CD4-positive, CD25-positive, alpha-beta regulatory T cell (primary cell): ENCODE data around the gene ELL. TPM values are rescaled to one million over a fixed set of nuclear protein-coding genes. Genes with fewer than 3 reads are reported as not detected.

Experiments
- ATAC-seq, 2 donors: fragments of 150-1000 bp; cut with Tn5 transposase; one replicate each; pipeline ENCODE4 v1.10.0; 2021; ENCODE audit warnings: low read depth in 2 of 2, moderate number of reproducible peaks in 2 of 2, moderate library complexity in 1 of 2
- DNase-seq, 3 donors: peaks; one replicate each; pipeline versions ENCODE4 v3.0.0 to v3.0.0-alpha.2; 2012 to 2022; ENCODE audit warnings: mixed read lengths in 1 of 3
- H3K27ac ChIP-seq: one replicate; pipeline ENCODE4 v1.7.0; 2013; ENCODE audit warnings: mild to moderate bottlenecking, low read length; ENCODE audit not compliant: insufficient read depth, poor library complexity, severe bottlenecking
- H3K27me3 ChIP-seq: one replicate; pipeline ENCODE4 v1.7.0; 2013; ENCODE audit warnings: low read length; ENCODE audit not compliant: control insufficient read depth, insufficient read depth
- H3K36me3 ChIP-seq: one replicate; pipeline ENCODE4 v1.7.0; 2013; ENCODE audit warnings: mild to moderate bottlenecking, low read length, moderate library complexity; ENCODE audit not compliant: control insufficient read depth, insufficient read depth
- H3K4me1 ChIP-seq: 2 replicates; pipeline ENCODE4 v1.7.0; 2013; ENCODE audit warnings: mild to moderate bottlenecking, low read length; ENCODE audit not compliant: insufficient read depth, control insufficient read depth, poor library complexity, severe bottlenecking
- H3K4me3 ChIP-seq: one replicate; pipeline ENCODE4 v1.7.0; 2013; ENCODE audit warnings: low read depth, mild to moderate bottlenecking, low read length, moderate library complexity
- H3K9me3 ChIP-seq, 2 experiments: 1 replicate in 1 of 2; 2 replicates in 1 of 2; pipeline ENCODE4 v1.7.0; 2013; ENCODE audit warnings: low read length in 2 of 2, mild to moderate bottlenecking in 1 of 2, moderate library complexity in 1 of 2; ENCODE audit not compliant: control insufficient read depth in 2 of 2
- H3K27ac Mint-ChIP-seq, 3 donors: one replicate each; pipeline ENCODE4 v1.8.0; 2020 to 2022; ENCODE audit warnings: mild to moderate bottlenecking in 3 of 3, mixed read lengths in 3 of 3, moderate library complexity in 2 of 3
- H3K27me3 Mint-ChIP-seq: one replicate; pipeline ENCODE4 v1.8.0; 2022; ENCODE audit warnings: mild to moderate bottlenecking, mixed read lengths
- H3K36me3 Mint-ChIP-seq: one replicate; pipeline ENCODE4 v1.8.0; 2020; ENCODE audit warnings: mixed read lengths
- H3K4me1 Mint-ChIP-seq, 4 donors: one replicate each; pipeline ENCODE4 v1.8.0; 2020 to 2022; ENCODE audit warnings: mixed read lengths in 4 of 4, mild to moderate bottlenecking in 1 of 4
- H3K4me3 Mint-ChIP-seq, 4 donors: one replicate each; pipeline ENCODE4 v1.8.0; 2020 to 2022; ENCODE audit warnings: mild to moderate bottlenecking in 4 of 4, mixed read lengths in 4 of 4, moderate library complexity in 3 of 4
- H3K9me3 Mint-ChIP-seq, 7 donors: one replicate each; pipeline ENCODE4 v1.8.0; 2020 to 2022; ENCODE audit warnings: mixed read lengths in 7 of 7, mild to moderate bottlenecking in 3 of 7, moderate library complexity in 2 of 7
- polyA plus RNA-seq, 4 donors: library from polyadenylated mRNA; unstranded; fragments of 300-500 nt; fragmentation: Illumina TruSeq; gene quantifications; one replicate each; pipeline ENCODE4 v1.2.3, GENCODE V29; 2021
- total RNA-seq: library from RNA; stranded (reverse); gene quantifications from one replicate; pipeline ENCODE4 v1.2.3, GENCODE V29; 2022

Gene ELL
- total and polyA plus RNA-seq, 5 donors from 2014 or later, result 7.7 to 53.6 (median 10.0) TPM

GRCh38 chr19:18481505-18482222, 40.2 kb downstream of the ELL start:
- Histone ChIP-seq H3K4me1 (peaks cover 43% of the 10 kb centered on the region), H3K27ac (no peak overlapping the region), H3K27me3 (no peaks in the 10 kb centered on the region), H3K36me3 (no peaks in the 10 kb centered on the region), H3K4me3 (no peak overlapping the region), H3K9me3 (no peaks in the 10 kb centered on the region)
- DNase-seq (no peak), ATAC-seq (no peak)
- peaks cover 0 to 1% (median 0%) of the 10 kb centered on the region in 7 donors for H3K9me3 Mint-ChIP-seq
- H3K27me3 Mint-ChIP-seq, result no peaks in the 10 kb centered on the region
- peaks cover 7% of the 10 kb centered on the region for H3K36me3 Mint-ChIP-seq
- no peak overlapping the region for H3K4me3 Mint-ChIP-seq
- no peak overlapping the region for H3K27ac Mint-ChIP-seq
- H3K4me1 Mint-ChIP-seq, result peaks cover 0 to 78% (median 47%) of the 10 kb centered on the region in 4 donors

- H3K27ac Mint-ChIP-seq, result peak overlapping the region; percentile 5 to 94 (median 81)
- peaks cover 8% of the 10 kb centered on the region for H3K36me3 Mint-ChIP-seq
- DNase-seq (no peak), ATAC-seq (no peak)
- Histone ChIP-seq H3K4me3 (no peak overlapping the region), H3K4me1 (peaks cover 49% of the 10 kb centered on the region), H3K9me3 (no peaks in the 10 kb centered on the region), H3K27me3 (no peaks in the 10 kb centered on the region), H3K27ac (no peak overlapping the region), H3K36me3 (no peaks in the 10 kb centered on the region)
- peaks cover 5 to 82% (median 52%) of the 10 kb centered on the region in 4 donors for H3K4me1 Mint-ChIP-seq
- peaks cover 0 to 1% (median 0%) of the 10 kb centered on the region in 7 donors for H3K9me3 Mint-ChIP-seq
- H3K27me3 Mint-ChIP-seq, result no peaks in the 10 kb centered on the region
- H3K4me3 Mint-ChIP-seq, result peak overlapping the region in 2 of 4 donors; percentile 29 to 71
Measured at GRCh38 chr19:18480006-18480691, 41.7 kb downstream of the ELL start.

- H3K9me3 Mint-ChIP-seq, result peaks cover 0 to 1% (median 0%) of the 10 kb centered on the region in 7 donors
- H3K27ac ChIP-seq, result peak overlapping the region; percentile 51
- H3K36me3 Mint-ChIP-seq, result peaks cover 8% of the 10 kb centered on the region
- ATAC-seq (peak; percentile 40 to 58), DNase-seq (peak in 2 of 3 donors; percentile 16 to 73)
- no peaks in the 10 kb centered on the region for H3K27me3 ChIP-seq
- H3K27ac Mint-ChIP-seq, result peak overlapping the region; percentile 68 to 94 (median 94)
- H3K27me3 Mint-ChIP-seq, result no peaks in the 10 kb centered on the region
- peaks cover 7 to 87% (median 58%) of the 10 kb centered on the region in 4 donors for H3K4me1 Mint-ChIP-seq
- no peaks in the 10 kb centered on the region for H3K36me3 ChIP-seq
- no peaks in the 10 kb centered on the region for H3K9me3 ChIP-seq
- peaks cover 62% of the 10 kb centered on the region for H3K4me1 ChIP-seq
- peak overlapping the region in 3 of 4 donors; percentile 30 to 62 (median 35) for H3K4me3 Mint-ChIP-seq
- no peak overlapping the region for H3K4me3 ChIP-seq
Measured at GRCh38 chr19:18478545-18479311, 43.1 kb downstream of the ELL start.

- peaks cover 0 to 1% (median 0%) of the 10 kb centered on the region in 7 donors for H3K9me3 Mint-ChIP-seq
- Histone ChIP-seq H3K36me3 (no peaks in the 10 kb centered on the region), H3K4me3 (no peak overlapping the region), H3K4me1 (peaks cover 64% of the 10 kb centered on the region), H3K9me3 (no peaks in the 10 kb centered on the region), H3K27me3 (no peaks in the 10 kb centered on the region), H3K27ac (peak overlapping the region; percentile 51)
- H3K27me3 Mint-ChIP-seq, result no peaks in the 10 kb centered on the region
- peak overlapping the region in 2 of 4 donors; percentile 28 to 30 for H3K4me3 Mint-ChIP-seq
- H3K36me3 Mint-ChIP-seq, result peaks cover 8% of the 10 kb centered on the region
- ATAC-seq (no peak), DNase-seq (no peak)
- H3K4me1 Mint-ChIP-seq, result peaks cover 7 to 84% (median 58%) of the 10 kb centered on the region in 4 donors
- peak overlapping the region; percentile 91 to 94 (median 92) for H3K27ac Mint-ChIP-seq
Measured at GRCh38 chr19:18477974-18478373, 43.9 kb downstream of the ELL start.

- Mint-ChIP-seq H3K27ac (peak overlapping the region; percentile 91 to 94 (median 92)), H3K36me3 (peaks cover 8% of the 10 kb centered on the region), H3K9me3 (peaks cover 0 to 1% (median 0%) of the 10 kb centered on the region in 7 donors), H3K27me3 (no peaks in the 10 kb centered on the region), H3K4me3 (peak overlapping the region in 1 of 4 donors; percentile 30), H3K4me1 (peaks cover 7 to 79% (median 53%) of the 10 kb centered on the region in 4 donors)
- no peaks in the 10 kb centered on the region for H3K27me3 ChIP-seq
- peaks cover 64% of the 10 kb centered on the region for H3K4me1 ChIP-seq
- peaks cover 5% of the 10 kb centered on the region for H3K36me3 ChIP-seq
- ATAC-seq (no peak), DNase-seq (no peak)
- no peak overlapping the region for H3K4me3 ChIP-seq
- H3K9me3 ChIP-seq, result no peaks in the 10 kb centered on the region
- H3K27ac ChIP-seq, result no peak overlapping the region
Measured at GRCh38 chr19:18477042-18477779, 44.7 kb downstream of the ELL start.

GRCh38 chr19:18476507-18477041, 45.3 kb downstream of the ELL start:
- no peaks in the 10 kb centered on the region for H3K27me3 ChIP-seq
- H3K36me3 ChIP-seq, result peaks cover 9% of the 10 kb centered on the region
- DNase-seq, result no peak
- no peaks in the 10 kb centered on the region for H3K27me3 Mint-ChIP-seq
- no peak overlapping the region for H3K4me3 Mint-ChIP-seq
- no peak overlapping the region for H3K27ac ChIP-seq
- H3K4me1 Mint-ChIP-seq, result peaks cover 7 to 76% (median 52%) of the 10 kb centered on the region in 4 donors
- no peaks in the 10 kb centered on the region for H3K9me3 ChIP-seq
- H3K4me1 ChIP-seq, result peaks cover 64% of the 10 kb centered on the region
- H3K27ac Mint-ChIP-seq, result peak overlapping the region; percentile 18 to 94 (median 90)
- H3K9me3 Mint-ChIP-seq, result peaks cover 0 to 1% (median 0%) of the 10 kb centered on the region in 7 donors
- peaks cover 8% of the 10 kb centered on the region for H3K36me3 Mint-ChIP-seq
- ATAC-seq, result no peak
- H3K4me3 ChIP-seq, result no peak overlapping the region
